Motor neuron (in vitro differentiated cells): Measurements from ENCODE around the gene MAGI3. TPM values are rescaled to one million over a fixed set of nuclear protein-coding genes. Genes with fewer than 3 reads are reported as not detected.

ENCODE experiments used
- ATAC-seq, 8 experiments: fragments of 200-7000 bp; cut with Tn5 transposase; replicated peaks in 6 of 8; 2 replicates each; pipeline ENCODE4 v1.8.0; 2021; ENCODE audit warnings: mild to moderate bottlenecking in 8 of 8, moderate library complexity in 8 of 8
- H3K27ac ChIP-seq, 2 donors: fragments of 250-450 bp; sonication (Bioruptor Pico); 2 replicates each; pipeline ENCODE4 v1.9.0; 2021; ENCODE audit warnings: antibody characterized with exemption in 2 of 2, mild to moderate bottlenecking in 2 of 2, moderate library complexity in 1 of 2
- H3K4me1 ChIP-seq, 2 donors: fragments of 250-450 bp; sonication (Bioruptor Pico); replicated peaks in 1 of 2; 2 replicates each; pipeline ENCODE4 v1.6.1; 2021; ENCODE audit warnings: antibody characterized with exemption in 2 of 2, mild to moderate bottlenecking in 2 of 2, moderate library complexity in 1 of 2
- H3K4me3 ChIP-seq, 5 donors: fragments of 250-450 bp; sonication (Bioruptor Pico); 2 replicates each; pipeline ENCODE4 v1.9.0; 2021; ENCODE audit warnings: antibody characterized with exemption in 5 of 5, mild to moderate bottlenecking in 5 of 5, moderate library complexity in 4 of 5
- WGBS, 10 experiments: fragments of 450-650 bp; shearing (Covaris generic); methylation state at CpG; one replicate each; pipeline ENCODE4 v1.0.0; 2022; 5-methylcytosine and 5-hydroxymethylcytosine counted together
- in situ Hi-C, 9 experiments: fragments of 400-800 bp; cut with MboI; loops; one replicate each; pipeline ENCODE4 v1.15.0; 2021; ENCODE audit warnings: low sequenced_read_pairs in 9 of 9, low pct_unique_long_range_greater_than_20kb in 2 of 9; ENCODE audit not compliant: unreplicated experiment in 9 of 9
- total RNA-seq, 8 experiments: library from RNA; unstranded; fragments of 300-600 nt; gene quantifications; 2 replicates each; pipeline versions ENCODE4 v1.2.3 to v1.2.4, GENCODE V29; 2022

MAGI3 gene
- total RNA-seq, 8 experiments from 2014 or later: 3.9 to 21.3 (median 17.6) TPM

GRCh38 chr1:113437554-113438341, 47.4 kb downstream of the MAGI3 start:
- WGBS, 10 experiments: 85 to 100% (median 94%) methylated on average over 1 to 3 of the region's 3 CpGs; no CpG with 5 or more reads in 1 of the 10 experiments
- Histone ChIP-seq H3K4me3 (no peak overlapping the region), H3K27ac (no peak overlapping the region), H3K4me1 (peaks cover 0 to 3% of the 10 kb centered on the region in 2 donors)
- ATAC-seq: no peak
- in situ Hi-C loops: no loop called here

DNA sequence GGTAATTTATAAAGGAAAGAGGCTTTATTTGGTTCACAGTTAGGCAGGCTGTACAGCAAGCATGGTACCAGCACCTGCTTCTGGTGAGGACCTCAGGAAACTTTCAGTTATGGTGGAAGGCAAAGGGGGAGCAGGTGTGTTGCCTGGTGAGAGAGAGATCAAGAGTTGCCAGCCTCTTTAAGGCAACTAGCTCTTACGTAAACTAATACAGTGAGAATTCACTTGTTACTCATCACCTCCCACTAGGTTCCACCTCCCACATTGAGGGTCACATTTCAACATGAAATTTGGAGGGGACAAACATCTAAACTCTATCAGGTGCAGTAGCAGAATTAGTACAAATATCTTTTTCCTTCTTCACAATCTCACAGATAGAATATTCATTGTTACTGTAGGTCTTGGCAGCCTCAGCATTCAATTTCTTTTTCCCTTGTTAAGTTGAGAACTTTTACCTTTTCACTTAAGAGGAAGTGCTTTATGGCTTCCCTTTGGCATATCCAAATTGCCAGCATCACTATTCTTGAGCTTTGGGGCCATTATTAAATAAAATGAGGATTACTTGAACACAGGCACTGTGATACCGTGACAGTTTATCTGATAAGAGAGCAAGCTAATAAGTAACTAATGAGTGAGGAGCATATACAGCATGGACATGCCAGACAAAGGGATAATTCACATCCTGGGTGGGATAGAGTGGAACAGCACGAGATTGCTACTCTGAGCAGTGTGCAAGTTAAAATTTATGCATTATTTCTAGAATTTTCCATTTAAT, 48.4 kb downstream of the MAGI3 start:
- Histone ChIP-seq H3K27ac (no peak overlapping the region), H3K4me3 (no peak overlapping the region), H3K4me1 (peaks cover 0 to 3% of the 10 kb centered on the region in 2 donors)
- 17 to 91% (median 72%) methylated on average over 1 to 3 of the region's 3 CpGs for WGBS, 10 experiments
- ATAC-seq: no peak
- in situ Hi-C loops: no loop called here

DNA sequence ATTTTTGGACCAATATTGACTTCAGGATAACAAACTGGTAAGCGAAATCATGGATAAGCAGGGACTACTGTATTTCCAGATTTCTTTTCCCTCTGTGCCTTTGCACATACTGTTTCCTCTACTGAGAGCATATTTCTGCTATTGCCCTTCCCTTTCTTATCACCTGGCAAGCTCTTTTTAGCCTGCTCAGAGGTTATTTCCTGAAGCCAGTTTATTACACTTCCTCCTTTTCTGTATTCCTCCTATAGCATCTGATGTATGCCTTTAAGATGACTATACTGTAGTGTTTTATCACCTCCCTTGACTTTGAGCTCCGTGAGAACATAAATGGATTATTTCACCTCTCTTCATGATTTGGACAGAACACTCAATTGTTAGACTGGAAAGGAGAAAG, 49.0 kb downstream of the MAGI3 start:
- no peak for ATAC-seq
- peaks cover 0 to 3% of the 10 kb centered on the region in 2 donors for H3K4me1 ChIP-seq
- no peak overlapping the region for H3K27ac ChIP-seq
- H3K4me3 ChIP-seq: no peak overlapping the region
- in situ Hi-C loops: no loop called here
- WGBS, 10 experiments: 80 to 100% (median 92%) methylated on average over 1 to 2 of the region's 2 CpGs

DNA sequence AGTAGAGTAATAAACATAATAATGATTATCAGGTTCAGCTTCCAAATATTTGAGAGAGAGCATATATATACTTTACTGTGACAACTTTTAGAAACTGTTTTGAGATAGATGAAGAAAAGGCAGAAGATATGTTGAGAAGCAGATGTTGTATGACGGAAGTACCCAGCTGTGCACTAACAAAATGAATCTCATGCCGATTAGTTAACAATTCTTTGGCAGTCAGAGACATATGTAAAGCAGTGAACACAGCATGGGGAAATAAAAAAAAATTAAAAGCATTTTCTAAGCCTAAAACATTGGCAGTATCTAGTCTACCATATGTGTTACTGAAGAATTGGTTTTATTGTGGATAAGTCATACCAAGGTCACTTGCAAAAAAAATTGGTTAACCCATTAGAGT, 51.8 kb downstream of the MAGI3 start:
- no peak for ATAC-seq
- WGBS, 10 experiments: 43 to 96% (median 76%) methylated on average over 2 of the region's 2 CpGs; no CpG with 5 or more reads in 1 of the 10 experiments
- in situ Hi-C loops: no loop called here
- H3K4me3 ChIP-seq: no peak overlapping the region
- H3K4me1 ChIP-seq: no peaks in the 10 kb centered on the region
- H3K27ac ChIP-seq: no peak overlapping the region

DNA sequence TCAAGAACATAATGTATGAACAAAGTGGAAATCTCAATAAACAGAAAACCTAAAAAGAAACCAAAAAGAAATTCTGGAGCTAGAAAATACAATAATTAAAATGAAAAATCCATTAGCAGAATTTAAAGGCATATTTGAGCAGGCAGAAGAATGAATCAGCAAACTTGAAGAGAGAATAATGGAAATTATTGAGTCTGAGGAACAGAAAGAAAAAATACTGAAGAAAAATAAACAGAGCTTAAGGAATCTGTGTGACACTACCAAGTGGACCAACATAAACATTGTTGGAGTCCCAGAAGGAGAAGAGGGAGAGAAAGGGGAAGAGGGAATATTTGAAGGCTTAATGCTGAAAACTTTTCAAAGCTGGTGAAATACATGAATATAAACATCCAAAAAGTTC, 54.5 kb downstream of the MAGI3 start:
- no peak for ATAC-seq
- Histone ChIP-seq H3K4me3 (no peak overlapping the region), H3K4me1 (no peaks in the 10 kb centered on the region), H3K27ac (no peak overlapping the region)
- in situ Hi-C loops: no loop called here

- in situ Hi-C loops: loop anchor here in 1 of 9 experiments (25.0 kb wide), 1 partner anchor 314 kb away; no protein-coding TSS in a partner anchor
- Histone ChIP-seq H3K4me1 (no peaks in the 10 kb centered on the region), H3K27ac (no peak overlapping the region), H3K4me3 (no peak overlapping the region)
- no peak for ATAC-seq
- 0 to 79% (median 13%) methylated on average over 1 of the region's 1 CpG; no CpG with 5 or more reads in 1 of the 10 experiments for WGBS, 10 experiments
Measured at GRCh38 chr1:113451710-113452109, 61.4 kb downstream of the MAGI3 start.

DNA sequence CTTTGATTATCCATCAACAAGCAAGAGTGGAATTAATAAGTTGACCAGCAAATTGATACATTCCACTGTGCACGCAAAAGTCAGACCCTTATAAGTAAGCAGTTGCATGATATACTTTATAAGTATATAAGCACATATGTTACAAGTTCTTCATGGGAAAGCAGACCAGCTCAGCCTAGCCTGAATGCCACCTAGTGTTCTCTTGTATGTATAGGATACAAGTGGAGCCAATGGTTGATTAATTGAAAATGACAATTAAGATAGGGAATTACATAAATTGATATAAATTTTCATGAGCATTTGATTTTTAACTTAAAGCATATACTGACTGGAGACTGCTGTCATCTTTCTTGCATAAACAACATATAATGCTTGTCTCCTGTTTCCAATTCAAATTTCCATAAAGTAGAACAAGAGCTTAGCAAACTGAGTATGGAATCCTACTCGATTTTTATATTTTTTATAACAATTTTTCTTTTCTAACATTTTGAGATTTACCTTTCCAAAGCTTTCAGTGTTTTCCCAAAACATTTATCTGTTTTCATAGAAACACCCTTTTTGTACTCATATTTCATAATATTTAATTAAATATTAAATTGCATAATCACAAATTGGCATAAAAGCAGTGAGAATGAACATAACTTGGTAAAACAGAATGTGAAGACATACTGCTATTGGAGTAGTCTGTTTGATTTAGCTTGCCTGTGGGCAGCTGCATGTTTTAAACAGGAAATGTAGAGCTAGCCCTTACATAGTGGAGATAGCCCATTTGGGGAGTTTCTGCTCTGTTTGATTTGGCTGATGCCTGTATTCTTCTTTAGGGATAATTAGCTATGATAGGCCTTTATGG, 62.8 kb downstream of the MAGI3 start:
- Histone ChIP-seq H3K4me1 (no peaks in the 10 kb centered on the region), H3K4me3 (no peak overlapping the region), H3K27ac (no peak overlapping the region)
- 0 to 100% (median 58%) methylated on average over 1 to 2 of the region's 2 CpGs for WGBS, 10 experiments
- ATAC-seq: peak in 3 of 8 experiments; percentile 40 to 75 (median 56)
- in situ Hi-C loops: loop anchor here in 1 of 9 experiments (25.0 kb wide), 1 partner anchor 316 kb away; no protein-coding TSS in a partner anchor

DNA sequence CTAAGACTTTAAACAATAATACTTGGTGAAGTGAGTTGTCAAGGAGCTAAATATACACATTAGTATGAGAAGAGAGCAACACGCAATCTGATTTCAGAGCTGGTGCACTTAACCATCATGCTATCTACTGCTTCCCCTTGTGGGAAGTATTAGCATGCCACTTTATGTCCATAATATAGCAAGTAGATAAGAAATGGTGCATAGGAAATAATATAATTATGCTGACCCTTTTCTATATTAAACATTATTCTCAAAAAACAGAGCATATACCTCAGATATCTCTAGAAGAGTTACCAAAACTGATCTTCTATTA, 63.4 kb downstream of the MAGI3 start:
- WGBS, 10 experiments: 57 to 100% (median 100%) methylated on average over 1 of the region's 1 CpG; no CpG with 5 or more reads in 3 of the 10 experiments
- Histone ChIP-seq H3K4me1 (no peaks in the 10 kb centered on the region), H3K27ac (no peak overlapping the region), H3K4me3 (no peak overlapping the region)
- in situ Hi-C loops: loop anchor here in 1 of 9 experiments (25.0 kb wide), 1 partner anchor 316 kb away; no protein-coding TSS in a partner anchor
- ATAC-seq: peak in 3 of 8 experiments; percentile 16 to 43 (median 24)

GRCh38 chr1:113455374-113455773, 65.1 kb downstream of the MAGI3 start:
- 95 to 100% (median 100%) methylated on average over 1 of the region's 1 CpG for WGBS, 10 experiments
- in situ Hi-C loops: loop anchor here in 1 of 9 experiments (25.0 kb wide), 1 partner anchor 318 kb away; no protein-coding TSS in a partner anchor
- no peaks in the 10 kb centered on the region for H3K4me1 ChIP-seq
- no peak overlapping the region for H3K4me3 ChIP-seq
- no peak overlapping the region for H3K27ac ChIP-seq
- ATAC-seq: no peak

GRCh38 chr1:113456967-113457366, 66.7 kb downstream of the MAGI3 start:
- ATAC-seq: peak in 5 of 8 experiments; percentile 25 to 92 (median 87)
- no peaks in the 10 kb centered on the region for H3K4me1 ChIP-seq
- H3K27ac ChIP-seq: no peak overlapping the region
- H3K4me3 ChIP-seq: no peak overlapping the region
- WGBS, 10 experiments: 41 to 92% (median 67%) methylated on average over 2 of the region's 2 CpGs; no CpG with 5 or more reads in 2 of the 10 experiments
- in situ Hi-C loops: loop anchor here in 1 of 9 experiments (25.0 kb wide), 1 partner anchor 320 kb away; no protein-coding TSS in a partner anchor

DNA sequence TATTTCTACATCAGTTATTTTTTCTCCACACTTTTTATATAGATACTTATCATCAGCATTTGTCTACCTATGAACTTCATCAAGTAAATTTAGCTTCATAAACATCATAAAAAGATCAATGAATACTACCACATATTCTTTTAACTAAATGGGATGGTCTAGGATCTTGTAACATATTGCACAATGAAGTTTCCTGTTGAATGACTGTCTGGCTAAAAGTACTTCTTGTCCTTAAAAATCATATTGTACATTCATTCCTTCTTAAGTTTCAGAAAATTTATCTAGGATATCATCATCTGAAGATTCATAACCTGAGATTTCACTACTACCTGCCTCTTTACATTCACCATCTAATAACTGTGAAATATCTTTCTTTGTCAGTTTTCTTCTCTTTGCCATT, 69.0 kb downstream of the MAGI3 start:
- Histone ChIP-seq H3K4me3 (no peak overlapping the region), H3K27ac (no peak overlapping the region), H3K4me1 (no peaks in the 10 kb centered on the region)
- no peak for ATAC-seq
- in situ Hi-C loops: loop anchor here in 1 of 9 experiments (25.0 kb wide), 1 partner anchor 322 kb away; no protein-coding TSS in a partner anchor

DNA sequence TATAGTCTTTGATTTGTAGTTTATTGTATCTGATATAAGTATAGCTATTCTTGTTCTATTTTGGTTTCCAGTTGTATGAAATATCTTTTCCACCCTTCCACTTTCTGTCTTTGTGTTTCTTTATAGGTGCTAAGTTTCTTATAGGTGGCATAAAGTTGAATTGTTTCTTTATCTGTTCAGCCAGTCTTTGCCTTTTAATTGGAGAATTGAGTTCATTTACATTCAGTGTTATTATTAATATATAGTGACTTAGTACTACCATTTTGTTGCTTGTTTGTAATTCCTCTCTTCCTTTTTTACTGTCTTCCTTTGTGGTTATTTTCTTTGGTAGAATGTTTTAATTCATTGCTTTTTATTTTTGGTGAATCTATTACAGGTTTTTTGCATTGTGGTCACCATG, 77.7 kb downstream of the MAGI3 start:
- Histone ChIP-seq H3K27ac (no peak overlapping the region), H3K4me3 (no peak overlapping the region), H3K4me1 (no peaks in the 10 kb centered on the region)
- in situ Hi-C loops: loop anchor here in 1 of 9 experiments (25.0 kb wide), 1 partner anchor 331 kb away; no protein-coding TSS in a partner anchor
- ATAC-seq: no peak
